SK-N-MC (cell line): ENCODE results near the gene EPB41L4A.

Experiments
- DNase-seq: peaks from one replicate; pipeline ENCODE4 v3.0.0-alpha.2; 2011; ENCODE audit warnings: low read depth, low spot score
- H3K27ac ChIP-seq: fragments of 200-600 bp; sonication (generic); 2 replicates; pipeline ENCODE4 v1.5.1; 2016; ENCODE audit warnings: mixed run types
- H3K36me3 ChIP-seq: fragments of 200-600 bp; sonication (generic); 2 replicates; pipeline ENCODE4 v1.6.1; 2017; ENCODE audit warnings: antibody characterized with exemption, low read length, mixed read lengths; ENCODE audit not compliant: insufficient read depth
- H3K4me3 ChIP-seq: fragments of 200-600 bp; sonication (generic); 2 replicates; pipeline ENCODE4 v1.5.1; 2016
- H3K9ac ChIP-seq: fragments of 200-600 bp; sonication (generic); 2 replicates; pipeline ENCODE4 v1.8.0; 2017; ENCODE audit warnings: mixed run types, mixed read lengths; ENCODE audit not compliant: insufficient read length
- H3K9me3 ChIP-seq: fragments of 200-600 bp; sonication (generic); 2 replicates; pipeline ENCODE4 v1.6.1; 2017; ENCODE audit warnings: low read depth, mild to moderate bottlenecking, antibody characterized with exemption, low read length, moderate library complexity, mixed read lengths
- EZH2 ChIP-seq: fragments of 200-600 bp; sonication (generic); IDR thresholded peaks from one replicate; pipeline ENCODE4 v1.6.1; 2017; ENCODE audit warnings: antibody characterized with exemption
- FOXP2 ChIP-seq: optimal IDR thresholded peaks from 2 replicates; pipeline ENCODE3; 2011; ENCODE audit warnings: mild to moderate bottlenecking, moderate library complexity; ENCODE audit not compliant: insufficient read depth; ENCODE audit errors: extremely low read length, control extremely low read depth
- POLR2AphosphoS5 ChIP-seq: IDR thresholded peaks from 2 replicates; pipeline ENCODE4 v1.6.1; 2012; ENCODE audit warnings: mild to moderate bottlenecking, low read depth, low read length, borderline replicate concordance

EPB41L4A gene

DNA sequence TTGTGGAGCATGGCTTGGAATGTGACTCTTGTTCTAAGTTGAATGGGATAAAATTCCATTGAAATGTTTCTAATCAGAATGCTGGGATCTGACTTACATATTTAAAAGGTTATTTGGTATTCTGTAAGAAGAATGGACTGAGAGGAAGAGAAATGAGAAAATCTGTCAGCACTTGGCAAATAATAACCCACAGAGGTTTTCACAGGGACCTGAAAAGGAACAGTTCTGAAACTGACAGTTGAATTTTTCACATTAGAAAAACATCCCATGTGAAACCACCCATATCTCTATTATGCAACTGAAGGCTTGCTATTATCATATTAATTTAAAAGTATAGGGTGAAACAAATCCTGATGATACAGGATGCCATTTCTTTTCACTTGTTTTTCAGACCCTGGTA lies 302.7 kb downstream of the EPB41L4A start:
- H3K4me3 ChIP-seq: no peak overlapping the region
- no peaks in the 10 kb centered on the region for H3K36me3 ChIP-seq
- no peak for DNase-seq
- TF ChIP-seq EZH2 (no peak), POLR2AphosphoS5 (no peak)
- H3K27ac ChIP-seq: no peak overlapping the region
- H3K9me3 ChIP-seq: no peaks in the 10 kb centered on the region
- H3K9ac ChIP-seq: no peak overlapping the region

DNA sequence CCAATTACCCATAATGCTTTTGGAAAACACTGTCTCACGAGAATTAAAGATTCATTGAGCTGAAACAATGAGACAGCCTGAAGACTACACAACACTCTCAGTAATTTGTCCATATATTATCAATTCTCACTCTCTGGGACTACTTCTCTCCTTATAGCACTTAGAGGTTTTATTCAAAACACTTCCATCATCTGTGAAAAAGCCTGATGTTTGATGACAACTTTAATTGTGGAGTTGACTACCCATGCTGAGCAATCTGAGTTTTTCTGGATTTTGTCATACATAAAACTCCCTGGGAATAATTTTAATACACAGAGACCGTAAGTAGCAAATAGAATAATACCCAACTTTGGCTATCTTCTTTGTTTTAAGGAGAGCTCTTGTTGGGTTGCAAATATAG lies 305.5 kb downstream of the EPB41L4A start:
- H3K9me3 ChIP-seq: no peaks in the 10 kb centered on the region
- H3K4me3 ChIP-seq: no peak overlapping the region
- TF ChIP-seq POLR2AphosphoS5 (no peak), EZH2 (no peak), FOXP2 (no peak)
- DNase-seq: no peak
- H3K9ac ChIP-seq: no peak overlapping the region
- H3K36me3 ChIP-seq: no peaks in the 10 kb centered on the region
- no peak overlapping the region for H3K27ac ChIP-seq
